Loucy (cell line): ENCODE measurements around the gene ACOXL.

Source experiments
- H2AFZ ChIP-seq: fragments of 200-600 bp; sonication (generic); 2 replicates; pipeline ENCODE4 v1.6.0; 2016; ENCODE audit warnings: antibody characterized with exemption, mild to moderate bottlenecking, low read length, moderate library complexity
- H3F3A ChIP-seq: fragments of 200-600 bp; 2 replicates; pipeline ENCODE4 v1.6.0; 2016; ENCODE audit warnings: antibody characterized with exemption, low read depth, mild to moderate bottlenecking
- H3K27me3 ChIP-seq: fragments of 200-600 bp; sonication (generic); 2 replicates; pipeline ENCODE4 v1.6.1; 2014; ENCODE audit warnings: low read length, mild to moderate bottlenecking; ENCODE audit not compliant: insufficient read depth, poor library complexity, severe bottlenecking
- H3K36me3 ChIP-seq: fragments of 200-600 bp; sonication (generic); 2 replicates; pipeline ENCODE4 v1.6.1; 2016; ENCODE audit warnings: low read length; ENCODE audit not compliant: insufficient read depth
- H3K4me1 ChIP-seq: fragments of 200-600 bp; sonication (generic); 2 replicates; pipeline ENCODE4 v1.5.1; 2014; ENCODE audit warnings: low read length, mild to moderate bottlenecking; ENCODE audit not compliant: insufficient read depth, poor library complexity, severe bottlenecking
- H3K4me2 ChIP-seq: fragments of 200-600 bp; sonication (generic); 2 replicates; pipeline ENCODE4 v1.6.0; 2014; ENCODE audit warnings: antibody characterized with exemption, low read length, low read depth, mild to moderate bottlenecking; ENCODE audit not compliant: poor library complexity, severe bottlenecking
- H3K4me3 ChIP-seq: fragments of 200-600 bp; sonication (generic); 2 replicates; pipeline ENCODE4 v1.5.1; 2014; ENCODE audit warnings: low read length, mild to moderate bottlenecking, mixed read lengths; ENCODE audit not compliant: poor library complexity, severe bottlenecking
- H3K79me2 ChIP-seq: fragments of 200-600 bp; sonication (generic); 2 replicates; pipeline ENCODE4 v1.6.1; 2014; ENCODE audit warnings: low read length; ENCODE audit not compliant: insufficient read depth
- H3K9ac ChIP-seq: fragments of 200-600 bp; sonication (generic); 2 replicates; pipeline ENCODE4 v1.6.0; 2014; ENCODE audit warnings: mild to moderate bottlenecking, low read depth, low read length, moderate library complexity; ENCODE audit not compliant: poor library complexity, severe bottlenecking
- H3K9me2 ChIP-seq: fragments of 200-600 bp; sonication (generic); replicated peaks from 2 replicates; pipeline ENCODE4 v1.6.1; 2016; ENCODE audit warnings: low read depth, low read length, mixed read lengths
- H3K9me3 ChIP-seq: fragments of 200-600 bp; sonication (generic); 2 replicates; pipeline ENCODE4 v1.6.1; 2014; ENCODE audit warnings: mild to moderate bottlenecking, antibody characterized with exemption, low read length, low read depth; ENCODE audit not compliant: insufficient read depth
- H4K20me1 ChIP-seq: fragments of 200-600 bp; sonication (generic); 2 replicates; pipeline ENCODE4 v1.6.0; 2014; ENCODE audit warnings: antibody characterized with exemption, low read length, mild to moderate bottlenecking; ENCODE audit not compliant: insufficient read depth, poor library complexity, severe bottlenecking
- EZH2phosphoT487 ChIP-seq: fragments of 200-600 bp; IDR thresholded peaks from 2 replicates; pipeline ENCODE4 v1.6.1; 2018; ENCODE audit warnings: antibody characterized with exemption, mild to moderate bottlenecking, moderate library complexity, borderline replicate concordance
- TF ChIP-seq, protein P1 (sequence below): fragments of 200-600 bp; sonication (generic); conservative IDR thresholded peaks from 2 replicates; pipeline ENCODE4 v1.5.1; 2014; ENCODE audit warnings: mild to moderate bottlenecking, antibody characterized with exemption, low read length

ACOXL gene

DNA sequence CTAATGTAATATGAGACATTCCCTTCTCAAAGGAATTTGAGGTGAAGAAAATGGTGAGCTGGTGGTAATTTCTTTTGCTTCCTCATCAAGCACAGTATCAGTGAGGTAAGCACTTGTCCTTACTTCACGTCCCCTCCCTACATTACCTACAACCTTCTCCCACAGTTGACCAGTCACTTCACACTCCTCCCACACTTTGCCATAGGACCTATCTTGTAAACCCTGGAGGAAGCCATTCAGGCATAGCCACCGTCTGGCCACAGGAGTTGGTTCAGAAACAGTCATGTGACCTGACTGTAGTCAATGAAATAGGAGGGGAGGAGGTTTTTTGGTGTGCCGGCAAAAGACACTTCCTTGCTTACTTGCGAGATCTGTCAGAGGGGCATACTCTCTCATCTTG is 12.1 kb downstream of the ACOXL start:
- TF ChIP-seq, protein P1, sequence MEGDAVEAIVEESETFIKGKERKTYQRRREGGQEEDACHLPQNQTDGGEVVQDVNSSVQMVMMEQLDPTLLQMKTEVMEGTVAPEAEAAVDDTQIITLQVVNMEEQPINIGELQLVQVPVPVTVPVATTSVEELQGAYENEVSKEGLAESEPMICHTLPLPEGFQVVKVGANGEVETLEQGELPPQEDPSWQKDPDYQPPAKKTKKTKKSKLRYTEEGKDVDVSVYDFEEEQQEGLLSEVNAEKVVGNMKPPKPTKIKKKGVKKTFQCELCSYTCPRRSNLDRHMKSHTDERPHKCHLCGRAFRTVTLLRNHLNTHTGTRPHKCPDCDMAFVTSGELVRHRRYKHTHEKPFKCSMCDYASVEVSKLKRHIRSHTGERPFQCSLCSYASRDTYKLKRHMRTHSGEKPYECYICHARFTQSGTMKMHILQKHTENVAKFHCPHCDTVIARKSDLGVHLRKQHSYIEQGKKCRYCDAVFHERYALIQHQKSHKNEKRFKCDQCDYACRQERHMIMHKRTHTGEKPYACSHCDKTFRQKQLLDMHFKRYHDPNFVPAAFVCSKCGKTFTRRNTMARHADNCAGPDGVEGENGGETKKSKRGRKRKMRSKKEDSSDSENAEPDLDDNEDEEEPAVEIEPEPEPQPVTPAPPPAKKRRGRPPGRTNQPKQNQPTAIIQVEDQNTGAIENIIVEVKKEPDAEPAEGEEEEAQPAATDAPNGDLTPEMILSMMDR, result no peak
- TF ChIP-seq EZH2phosphoT487, result no peak
- Histone ChIP-seq H3K4me2 (no peak overlapping the region), H3K9ac (no peak overlapping the region), H3F3A (0 out of 2 replicates have a peak, but pooled peaks cover 3% of the 10 kb centered on the region), H3K9me3 (no peaks in the 10 kb centered on the region), H3K4me1 (peaks cover 36% of the 10 kb centered on the region), H2AFZ (peak overlapping the region; percentile 31; the same call in 1 of the 2 replicates), H3K79me2 (no peaks in the 10 kb centered on the region), H3K27me3 (no peaks in the 10 kb centered on the region), H3K4me3 (no peak overlapping the region), H4K20me1 (no peaks in the 10 kb centered on the region), H3K36me3 (no peaks in the 10 kb centered on the region), H3K9me2 (no peaks in the 10 kb centered on the region)

GRCh38 chr2:110745048-110745447 is 12.7 kb downstream of the ACOXL start:
- Histone ChIP-seq H3K4me3 (no peak overlapping the region), H4K20me1 (no peaks in the 10 kb centered on the region), H2AFZ (0 out of 2 replicates have a peak overlapping the region, but pooled peaks have one; percentile 31), H3K9me3 (no peaks in the 10 kb centered on the region), H3K9me2 (no peaks in the 10 kb centered on the region), H3K27me3 (no peaks in the 10 kb centered on the region), H3K4me2 (no peak overlapping the region), H3K36me3 (no peaks in the 10 kb centered on the region), H3K79me2 (no peaks in the 10 kb centered on the region), H3K4me1 (peaks cover 36% of the 10 kb centered on the region), H3F3A (0 out of 2 replicates have a peak, but pooled peaks cover 3% of the 10 kb centered on the region), H3K9ac (no peak overlapping the region)
- TF ChIP-seq, protein P1, result no peak
- TF ChIP-seq EZH2phosphoT487, result no peak

GRCh38 chr2:110746586-110747521 is 14.5 kb downstream of the ACOXL start:
- H3K9me3 ChIP-seq, result no peaks in the 10 kb centered on the region
- H3K27me3 ChIP-seq, result no peaks in the 10 kb centered on the region
- peak overlapping the region; percentile 70 for H3K4me2 ChIP-seq
- no peaks in the 10 kb centered on the region for H3K36me3 ChIP-seq
- H3K79me2 ChIP-seq, result no peaks in the 10 kb centered on the region
- no peaks in the 10 kb centered on the region for H4K20me1 ChIP-seq
- TF ChIP-seq, protein P1, result no peak
- TF ChIP-seq EZH2phosphoT487, result no peak
- H2AFZ ChIP-seq, result peak overlapping the region; percentile 64
- 0 out of 2 replicates have a peak, but pooled peaks cover 3% of the 10 kb centered on the region for H3F3A ChIP-seq
- H3K9ac ChIP-seq, result peak overlapping the region; percentile 62
- H3K4me3 ChIP-seq, result peak overlapping the region; percentile 61
- H3K4me1 ChIP-seq, result peaks cover 36% of the 10 kb centered on the region
- H3K9me2 ChIP-seq, result no peaks in the 10 kb centered on the region
